T-helper 2 cell treated with Interferon-gamma antibody and Interleukin-4, amounts not matched to agents 100 ng/mL and 5 ng/mL, for 36 hours (primary cell): ENCODE measurements around the gene SYNGR3. TPM values are rescaled to one million over a fixed set of nuclear protein-coding genes. Genes with fewer than 3 reads are reported as not detected.

Experiments
- intact Hi-C: fragments of 100-400 bp; cut with micrococcal nuclease; formaldehyde crosslinking; loops from one replicate; pipeline ENCODE4 v1.15.1; 2023
- total RNA-seq: library from RNA; stranded (reverse); gene quantifications from 2 replicates; pipeline ENCODE4 v1.2.3, GENCODE V29; 2022

The SYNGR3 gene
- total RNA-seq, 1 donor from 2014 or later: 4.9 TPM

GRCh38 chr16:2039274-2040031, 49.7 kb downstream of the SYNGR3 start:
- intact Hi-C loops: no loop called here

- intact Hi-C loops: no loop called here
Observed at GRCh38 chr16:2040041-2040786, 50.4 kb downstream of the SYNGR3 start.

GRCh38 chr16:2040787-2041522, 51.2 kb downstream of the SYNGR3 start:
- intact Hi-C loops: no loop called here

- intact Hi-C loops: no loop called here
Observed at GRCh38 chr16:2042171-2042985, 52.6 kb downstream of the SYNGR3 start.

- intact Hi-C loops: no loop called here
Observed at GRCh38 chr16:2042986-2043666, 53.4 kb downstream of the SYNGR3 start.

Other genes starting within 250 kb of the SYNGR3 start
- gene NME3, start 218.4 kb upstream of the SYNGR3 start, total RNA-seq: 33.3 and 34.3 TPM in 2 replicates
- gene EME2, start 217.2 kb upstream of the SYNGR3 start, total RNA-seq: 29.2 and 34.1 TPM in 2 replicates
- 121 and 131 TPM in 2 replicates for gene MRPS34, start 216.8 kb upstream of the SYNGR3 start, total RNA-seq
- gene SPSB3, start 207.4 kb upstream of the SYNGR3 start, total RNA-seq: 29.5 and 32.7 TPM in 2 replicates
- 55.1 and 55.6 TPM in 2 replicates for gene NUBP2, start 207.0 kb upstream of the SYNGR3 start, total RNA-seq
- gene IGFALS, start 196.3 kb upstream of the SYNGR3 start, total RNA-seq: 0.11 TPM in 1 of 2 replicates, not detected in the other
- 43.4 and 46.1 TPM in 2 replicates for gene HAGH, start 163.1 kb upstream of the SYNGR3 start, total RNA-seq
- gene FAHD1, start 162.8 kb upstream of the SYNGR3 start, total RNA-seq: 10.5 and 11.6 TPM in 2 replicates
- not detected in 2 replicates for gene MEIOB, start 117.8 kb upstream of the SYNGR3 start, total RNA-seq
- not detected in 2 replicates for gene HS3ST6, start 71.6 kb upstream of the SYNGR3 start, total RNA-seq
- 14.0 and 14.1 TPM in 2 replicates for gene MSRB1, start 46.8 kb upstream of the SYNGR3 start, total RNA-seq
- not detected in 2 replicates for gene RPL3L, start 35.3 kb upstream of the SYNGR3 start, total RNA-seq
- gene NDUFB10, start 30.4 kb upstream of the SYNGR3 start, total RNA-seq: 119 and 123 TPM in 2 replicates
- gene RPS2, start 25.1 kb upstream of the SYNGR3 start, total RNA-seq: 2,826 and 2,856 TPM in 2 replicates
- 0.18 TPM in 1 of 2 replicates, not detected in the other for gene RNF151, start 23.1 kb upstream of the SYNGR3 start, total RNA-seq
- gene TBL3, start 17.9 kb upstream of the SYNGR3 start, total RNA-seq: 36.7 and 38.2 TPM in 2 replicates
- 0.25 and 0.55 TPM in 2 replicates for gene NOXO1, start 8.5 kb upstream of the SYNGR3 start, total RNA-seq
- 24.4 and 27.1 TPM in 2 replicates for gene GFER, start 5.8 kb upstream of the SYNGR3 start, total RNA-seq
- 58.9 and 63.6 TPM in 2 replicates for gene ZNF598, start 19.9 kb downstream of the SYNGR3 start, total RNA-seq
- gene NPW, start 29.8 kb downstream of the SYNGR3 start, total RNA-seq: 0.70 and 0.80 TPM in 2 replicates
- 2.2 and 3.1 TPM in 2 replicates for gene NHERF2, start 36.9 kb downstream of the SYNGR3 start, total RNA-seq
- 32.9 and 33.2 TPM in 2 replicates for gene NTHL1, start 57.9 kb downstream of the SYNGR3 start, total RNA-seq
- gene TSC2, start 58.0 kb downstream of the SYNGR3 start, total RNA-seq: 96.9 and 110 TPM in 2 replicates
- 68.5 and 77.3 TPM in 2 replicates for gene PKD1, start 145.9 kb downstream of the SYNGR3 start, total RNA-seq
- gene RAB26, start 158.7 kb downstream of the SYNGR3 start, total RNA-seq: 0.59 TPM in 1 of 2 replicates, not detected in the other
- 57.6 and 62.8 TPM in 2 replicates for gene TRAF7, start 165.8 kb downstream of the SYNGR3 start, total RNA-seq
- gene CASKIN1, start 206.6 kb downstream of the SYNGR3 start, total RNA-seq: 0.16 and 0.20 TPM in 2 replicates
- gene MLST8, start 215.5 kb downstream of the SYNGR3 start, total RNA-seq: 38.4 and 39.4 TPM in 2 replicates
- 10.6 and 12.1 TPM in 2 replicates for gene BRICD5, start 220.9 kb downstream of the SYNGR3 start, total RNA-seq
- 24.4 and 26.1 TPM in 2 replicates for gene PGP, start 224.9 kb downstream of the SYNGR3 start, total RNA-seq
- 30.3 and 30.9 TPM in 2 replicates for gene E4F1, start 233.6 kb downstream of the SYNGR3 start, total RNA-seq
- gene DNASE1L2, start 246.5 kb downstream of the SYNGR3 start, total RNA-seq: 2.6 and 2.8 TPM in 2 replicates